PFSK-1 (cell line): ENCODE measurements around the gene NPR3.

Experiments
- FOXP2 ChIP-seq: optimal IDR thresholded peaks from 2 replicates; pipeline ENCODE3; 2011; ENCODE audit warnings: borderline replicate concordance, control low read depth, inconsistent platforms; ENCODE audit not compliant: insufficient read depth; ENCODE audit errors: extremely low read length, extremely low read depth
- POLR2AphosphoS5 ChIP-seq: IDR thresholded peaks from 2 replicates; pipeline ENCODE4 v1.6.1; 2012; ENCODE audit warnings: low read depth, mild to moderate bottlenecking, control low read depth, low read length, moderate library complexity
- REST ChIP-seq, 2 experiments: IDR thresholded peaks; 2 replicates each; pipeline versions ENCODE4 v1.6.1 to v1.8.0; 2011 to 2012; ENCODE audit warnings: low read depth in 2 of 2, low read length in 2 of 2, control low read depth in 1 of 2, inconsistent platforms in 1 of 2, mild to moderate bottlenecking in 1 of 2, moderate library complexity in 1 of 2; ENCODE audit not compliant: insufficient read depth in 1 of 2
- SIN3A ChIP-seq: IDR thresholded peaks from 2 replicates; pipeline ENCODE4 v1.6.1; 2012; ENCODE audit warnings: mild to moderate bottlenecking, low read length, moderate library complexity, borderline replicate concordance; ENCODE audit not compliant: insufficient read depth
- TAF1 ChIP-seq: IDR thresholded peaks from 2 replicates; pipeline ENCODE4 v1.6.1; 2012; ENCODE audit warnings: low read length, control low read depth, borderline replicate concordance; ENCODE audit not compliant: insufficient read depth

DNA sequence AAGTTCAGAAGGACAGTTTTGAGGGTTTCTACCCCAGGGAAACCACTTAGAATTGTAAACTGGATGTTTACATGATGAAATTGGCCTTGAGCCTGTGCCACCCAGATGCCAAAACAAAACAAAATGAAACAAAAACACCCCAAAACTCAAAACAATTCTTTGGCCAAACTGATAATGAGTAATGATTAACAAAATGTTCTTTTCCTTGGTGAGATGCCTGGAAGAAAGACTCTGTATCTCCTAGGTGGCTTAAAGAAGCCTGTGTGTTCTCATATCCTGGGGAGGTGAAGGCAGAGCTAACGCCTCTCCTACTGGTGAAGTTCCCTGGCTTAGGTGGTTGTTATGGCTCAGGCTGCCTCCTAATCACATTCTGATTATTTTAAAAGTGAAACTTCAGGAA lies 120.5 kb downstream of the NPR3 start:
- TF ChIP-seq POLR2AphosphoS5, result no peak
- no peak for TF ChIP-seq REST (IDR thresholded peaks at IDR 0.05; ENCODE audit: insufficient read depth in 1 of 2, low read depth in 2 of 2, low read length in 2 of 2)
- TF ChIP-seq TAF1, result no peak
- TF ChIP-seq SIN3A, result no peak
- TF ChIP-seq FOXP2, result no peak
